ENCODE measurements around the gene PPP4R4.

- TF ChIP-seq EZH2phosphoT487 (IDR thresholded peaks at IDR 0.05; ENCODE audit: unreplicated experiment) (no peak), ZNF114 (CRISPR knock-in tag; IDR thresholded peaks at IDR 0.05) (no peak)
These were observed 31.9 kb upstream of the PPP4R4 start for GRCh38 chr14:94142247-94142646.

Data from GM23338 (cell line).